B cell (primary cell): ENCODE measurements around the gene CHFR. TPM values are rescaled to one million over a fixed set of nuclear protein-coding genes. Genes with fewer than 3 reads are reported as not detected.
"Not testable (repeated sequence)": the region's sequence is repeated elsewhere in the genome, so short reads cannot be mapped to it uniquely, and the experiment has no call there.

Experiments
- ATAC-seq: fragments of 200-7000 bp; cut with Tn5 transposase; one replicate; pipeline ENCODE4 v1.10.0; 2021; ENCODE audit warnings: low read depth, mild to moderate bottlenecking, moderate number of reproducible peaks, moderate library complexity
- CTCF ChIA-PET: fragments of 350-600 bp; sonication (Branson Sonifier 250); formaldehyde crosslinking; loops from one replicate; lab custom pipeline; 2021; ENCODE audit warnings: antibody characterized with exemption, inconsistent platforms; lab: Charles Lee
- POLR2A ChIA-PET: fragments of 350-600 bp; sonication (Branson Sonifier 250); formaldehyde crosslinking; loops from one replicate; lab custom pipeline; 2021; ENCODE audit warnings: antibody characterized with exemption; lab: Charles Lee
- DNase-seq: peaks from one replicate; pipeline ENCODE4 v3.0.0; 2013
- H2AFZ ChIP-seq: 2 replicates; pipeline ENCODE4 v1.6.1; 2012; ENCODE audit warnings: mild to moderate bottlenecking, low read depth, low read length; ENCODE audit not compliant: insufficient read depth, poor library complexity, severe bottlenecking
- H3K27ac ChIP-seq, 2 donors: 1 replicate in 1 of 2; 2 replicates in 1 of 2; pipeline ENCODE4 v1.5.1; 2012 to 2013; ENCODE audit warnings: low read length in 2 of 2, mild to moderate bottlenecking in 2 of 2, moderate library complexity in 1 of 2
- H3K27me3 ChIP-seq, 4 experiments: fragments of 200-600 bp in 1 of 4; sonication (generic) in 1 of 4; replicated peaks in 1 of 4; 1 replicate in 2 of 4; 2 replicates in 2 of 4; pipeline versions ENCODE4 v1.6.1 to v1.7.0; 2013 to 2016; ENCODE audit warnings: low read length in 3 of 4, mild to moderate bottlenecking in 2 of 4, mixed read lengths in 1 of 4, moderate library complexity in 1 of 4; ENCODE audit not compliant: insufficient read depth in 4 of 4, control insufficient read depth in 3 of 4; ENCODE audit errors: control extremely low read depth in 1 of 4
- H3K36me3 ChIP-seq, 2 experiments: replicated peaks in 1 of 2; 1 replicate in 1 of 2; 2 replicates in 1 of 2; pipeline versions ENCODE4 v1.6.1 to v1.7.1; 2013; ENCODE audit warnings: low read length in 1 of 2; ENCODE audit not compliant: insufficient read depth in 2 of 2, control insufficient read depth in 1 of 2; ENCODE audit errors: control extremely low read depth in 1 of 2, extremely low read depth in 1 of 2
- H3K4me1 ChIP-seq, 2 donors: fragments of 200-600 bp in 1 of 2; sonication (generic) in 1 of 2; 1 replicate in 1 of 2; 2 replicates in 1 of 2; pipeline versions ENCODE4 v1.5.1 to v1.6.1; 2013 to 2017; ENCODE audit warnings: low read length in 2 of 2; ENCODE audit not compliant: control insufficient read depth in 2 of 2, insufficient read depth in 2 of 2
- H3K4me2 ChIP-seq: replicated peaks from 2 replicates; pipeline ENCODE3; 2012; ENCODE audit warnings: mild to moderate bottlenecking, low read depth, low read length; ENCODE audit not compliant: poor library complexity, severe bottlenecking
- H3K4me3 ChIP-seq, 5 experiments: fragments of 200-600 bp in 1 of 5; sonication (generic) in 1 of 5; 1 replicate in 3 of 5; 2 replicates in 2 of 5; pipeline versions ENCODE4 v1.5.1 to v1.7.0; 2011 to 2016; ENCODE audit warnings: low read length in 4 of 5, mild to moderate bottlenecking in 4 of 5, low read depth in 2 of 5, control low read depth in 1 of 5, moderate library complexity in 1 of 5; ENCODE audit not compliant: insufficient read depth in 1 of 5; ENCODE audit errors: control extremely low read depth in 1 of 5, extremely low read depth in 1 of 5
- H3K79me2 ChIP-seq: fragments of 200-600 bp; sonication (generic); one replicate; pipeline ENCODE4 v1.6.0; 2016; ENCODE audit warnings: low read length; ENCODE audit not compliant: control insufficient read depth, insufficient read depth
- H3K9ac ChIP-seq: fragments of 200-600 bp; sonication (generic); 2 replicates; pipeline ENCODE4 v1.6.1; 2017; ENCODE audit warnings: mild to moderate bottlenecking, low read length, moderate library complexity
- H3K9me3 ChIP-seq, 3 donors: one replicate each; pipeline versions ENCODE4 v1.6.1 to v1.7.1; 2013; ENCODE audit warnings: low read length in 2 of 3; ENCODE audit not compliant: control insufficient read depth in 2 of 3, insufficient read depth in 1 of 3; ENCODE audit errors: control extremely low read depth in 1 of 3
- H4K20me1 ChIP-seq: 2 replicates; pipeline ENCODE4 v1.6.0; 2012; ENCODE audit warnings: mild to moderate bottlenecking, low read length; ENCODE audit not compliant: insufficient read depth, control insufficient read depth, poor library complexity, severe bottlenecking
- H3K27ac Mint-ChIP-seq: one replicate; pipeline ENCODE4 v1.8.0; 2021; ENCODE audit warnings: mixed read lengths
- H3K27me3 Mint-ChIP-seq: one replicate; pipeline ENCODE4 v1.8.0; 2021; ENCODE audit warnings: mixed read lengths
- H3K4me1 Mint-ChIP-seq: one replicate; pipeline ENCODE4 v1.8.0; 2021; ENCODE audit warnings: mixed read lengths
- H3K4me3 Mint-ChIP-seq: one replicate; pipeline ENCODE4 v1.8.0; 2021; ENCODE audit warnings: mixed read lengths
- H3K9me3 Mint-ChIP-seq: one replicate; pipeline ENCODE4 v1.8.0; 2022; ENCODE audit warnings: mixed read lengths; ENCODE audit not compliant: insufficient read depth
- EZH2 ChIP-seq: IDR thresholded peaks from 2 replicates; pipeline ENCODE4 v1.6.1; 2012; ENCODE audit warnings: borderline replicate concordance, low read depth, mild to moderate bottlenecking, moderate library complexity, low read length; ENCODE audit not compliant: insufficient read depth, poor library complexity, severe bottlenecking
- WGBS: methylation state at CpG from one replicate; pipeline ENCODE4 v1.1.5; 2013; ENCODE audit warnings: missing lambda C conversion rate; ENCODE audit not compliant: insufficient coverage; 5-methylcytosine and 5-hydroxymethylcytosine counted together
- intact Hi-C: fragments of 100-400 bp; cut with micrococcal nuclease; formaldehyde crosslinking; loops from one replicate; pipeline ENCODE4 v1.10.0; 2022
- polyA plus RNA-seq: library from polyadenylated mRNA; depleted of rRNA; stranded (reverse); fragments of >200 nt; gene quantifications from 2 replicates; pipeline ENCODE4 v1.2.3, GENCODE V29; 2012
- total RNA-seq, 2 donors: library from RNA; stranded (reverse); fragments of 120-200 nt in 1 of 2; gene quantifications; 1 replicate in 1 of 2; 2 replicates in 1 of 2; pipeline versions ENCODE4 v1.2.3 to v1.2.4, GENCODE V29; 2013 to 2022
- TF ChIP-seq, protein P1 (sequence below): fragments of 200-600 bp; IDR thresholded peaks from one replicate; pipeline ENCODE4 v1.8.0; 2022; ENCODE audit warnings: antibody characterized with exemption, mild to moderate bottlenecking

CHFR gene
- total and polyA plus RNA-seq, 2 donors (not counting 1 experiment from before 2014, with no cell fraction given): 83.8 to 92.5 TPM

- Histone ChIP-seq H3K27ac (no peak overlapping the region), H3K36me3 (peaks cover 4 to 72% of the 10 kb centered on the region in 2 experiments), H3K27me3 (no peaks in the 10 kb centered on the region), H3K9me3 (no peaks in the 10 kb centered on the region), H3K4me1 (no peaks in the 10 kb centered on the region), H3K79me2 (peaks cover 12% of the 10 kb centered on the region), H4K20me1 (no peaks in the 10 kb centered on the region), H2AFZ (no peak overlapping the region), H3K4me3 (no peak overlapping the region), H3K9ac (no peak overlapping the region), H3K4me2 (no peak overlapping the region)
- CTCF ChIA-PET: no interaction called here
- POLR2A ChIA-PET: no interaction called here
- Mint-ChIP-seq H3K4me3 (no peak overlapping the region), H3K9me3 (no peaks in the 10 kb centered on the region), H3K27me3 (no peaks in the 10 kb centered on the region), H3K27ac (no peak overlapping the region), H3K4me1 (no peaks in the 10 kb centered on the region)
- ATAC-seq: no peak
- intact Hi-C loops: no loop called here
- WGBS: 97% methylated on average over 12 of the region's 13 CpGs
- no peak for TF ChIP-seq EZH2
- TF ChIP-seq, protein P1, sequence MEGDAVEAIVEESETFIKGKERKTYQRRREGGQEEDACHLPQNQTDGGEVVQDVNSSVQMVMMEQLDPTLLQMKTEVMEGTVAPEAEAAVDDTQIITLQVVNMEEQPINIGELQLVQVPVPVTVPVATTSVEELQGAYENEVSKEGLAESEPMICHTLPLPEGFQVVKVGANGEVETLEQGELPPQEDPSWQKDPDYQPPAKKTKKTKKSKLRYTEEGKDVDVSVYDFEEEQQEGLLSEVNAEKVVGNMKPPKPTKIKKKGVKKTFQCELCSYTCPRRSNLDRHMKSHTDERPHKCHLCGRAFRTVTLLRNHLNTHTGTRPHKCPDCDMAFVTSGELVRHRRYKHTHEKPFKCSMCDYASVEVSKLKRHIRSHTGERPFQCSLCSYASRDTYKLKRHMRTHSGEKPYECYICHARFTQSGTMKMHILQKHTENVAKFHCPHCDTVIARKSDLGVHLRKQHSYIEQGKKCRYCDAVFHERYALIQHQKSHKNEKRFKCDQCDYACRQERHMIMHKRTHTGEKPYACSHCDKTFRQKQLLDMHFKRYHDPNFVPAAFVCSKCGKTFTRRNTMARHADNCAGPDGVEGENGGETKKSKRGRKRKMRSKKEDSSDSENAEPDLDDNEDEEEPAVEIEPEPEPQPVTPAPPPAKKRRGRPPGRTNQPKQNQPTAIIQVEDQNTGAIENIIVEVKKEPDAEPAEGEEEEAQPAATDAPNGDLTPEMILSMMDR: no peak
- DNase-seq: no peak
Observed at GRCh38 chr12:132848521-132848920, 38.9 kb downstream of the CHFR start.

GRCh38 chr12:132847363-132848356 lies 39.7 kb downstream of the CHFR start:
- no peaks in the 10 kb centered on the region for H3K27me3 Mint-ChIP-seq
- Histone ChIP-seq H3K27ac (no peak overlapping the region), H3K9me3 (no peaks in the 10 kb centered on the region), H4K20me1 (no peaks in the 10 kb centered on the region), H3K36me3 (peaks cover 4 to 73% of the 10 kb centered on the region in 2 experiments), H3K4me3 (no peak overlapping the region), H3K9ac (no peak overlapping the region), H3K4me1 (no peaks in the 10 kb centered on the region), H3K27me3 (no peaks in the 10 kb centered on the region), H2AFZ (no peak overlapping the region), H3K4me2 (no peak overlapping the region), H3K79me2 (peaks cover 8% of the 10 kb centered on the region)
- CTCF ChIA-PET: no interaction called here
- H3K9me3 Mint-ChIP-seq: no peaks in the 10 kb centered on the region
- ATAC-seq (no peak), DNase-seq (no peak)
- intact Hi-C loops: no loop called here
- H3K27ac Mint-ChIP-seq: no peak overlapping the region
- no peaks in the 10 kb centered on the region for H3K4me1 Mint-ChIP-seq
- 95% methylated on average over 27 of the region's 30 CpGs for WGBS
- TF ChIP-seq EZH2: no peak
- TF ChIP-seq, protein P1: no peak
- POLR2A ChIA-PET: no interaction called here
- no peak overlapping the region for H3K4me3 Mint-ChIP-seq

DNA sequence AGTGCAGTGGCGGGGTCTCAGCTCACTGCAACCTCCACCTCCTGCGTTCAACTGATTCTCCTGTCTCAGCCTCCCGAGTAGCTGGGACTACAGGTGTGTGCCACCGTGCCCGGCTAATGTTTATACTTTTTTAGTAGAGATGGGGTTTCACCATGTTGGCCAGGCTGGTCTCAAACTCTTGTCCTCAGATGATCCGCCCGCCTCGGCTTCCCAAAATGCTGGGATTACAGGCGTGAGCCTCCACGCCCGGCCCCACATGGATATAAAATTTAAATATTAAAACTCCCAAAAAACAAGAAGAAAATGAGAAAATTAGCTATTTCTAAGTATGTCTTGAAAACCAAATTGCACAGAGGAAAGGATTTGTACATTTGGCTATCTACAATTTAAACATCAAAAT lies 42.7 kb downstream of the CHFR start:
- intact Hi-C loops, H3K79me2 ChIP-seq, H3K4me1 ChIP-seq, H3K9ac ChIP-seq, H3K4me2 ChIP-seq, H3K9me3 Mint-ChIP-seq, H3K27ac ChIP-seq, ATAC-seq, H4K20me1 ChIP-seq, H2AFZ ChIP-seq, H3K9me3 ChIP-seq, H3K4me3 ChIP-seq, H3K4me3 Mint-ChIP-seq, H3K27ac Mint-ChIP-seq, CTCF ChIA-PET, H3K27me3 Mint-ChIP-seq, H3K4me1 Mint-ChIP-seq, POLR2A ChIA-PET, DNase-seq, H3K27me3 ChIP-seq: not testable (repeated sequence)
- peaks cover 3 to 67% of the 10 kb centered on the region in 2 experiments for H3K36me3 ChIP-seq
- 100% methylated on average over 1 of the region's 11 CpGs for WGBS
